GM20000 (cell line): Measurements from ENCODE around the gene DNAJB5.
"Not testable (repeated sequence)": the region's sequence is repeated elsewhere in the genome, so short reads cannot be mapped to it uniquely, and the experiment has no call there.

ENCODE experiments used
- DNase-seq: peaks from one replicate; pipeline ENCODE4 v3.0.0; 2012; ENCODE audit warnings: low spot score
- CTCF ChIP-seq: IDR thresholded peaks from 2 replicates; pipeline ENCODE4 v1.5.1; 2012; ENCODE audit warnings: mild to moderate bottlenecking, control low read depth; ENCODE audit errors: extremely low read depth, missing control alignments

Gene DNAJB5

GRCh38 chr9:34989003-34989945 is at the start of gene DNAJB5:
TSS of gene DNAJB5 (plus strand) at chr9:34989745. CDS start at chr9:34990631, 886 bp downstream.
- no peak for TF ChIP-seq CTCF
- peak; percentile 98 for DNase-seq

- not testable (repeated sequence) for DNase-seq
These were observed 49.6 kb upstream of the DNAJB5 start for GRCh38 chr9:34939989-34940388.

- no peak for TF ChIP-seq CTCF
- DNase-seq = no peak
These were observed 41.1 kb upstream of the DNAJB5 start for GRCh38 chr9:34948451-34948850.

GRCh38 chr9:34954225-34954624 is 35.3 kb upstream of the DNAJB5 start:
- TF ChIP-seq CTCF = no peak
- DNase-seq = no peak

- not testable (repeated sequence) for DNase-seq
These were observed 33.5 kb upstream of the DNAJB5 start for GRCh38 chr9:34956066-34956465.

GRCh38 chr9:34956648-34957047 is 32.9 kb upstream of the DNAJB5 start:
- TF ChIP-seq CTCF = no peak
- peak; percentile 52 for DNase-seq

GRCh38 chr9:34957492-34958410 is 31.8 kb upstream of the DNAJB5 start, which contains the start of gene PHF24:
TSS of gene PHF24 (plus strand) at chr9:34958285. CDS start at chr9:34971299, 13,014 bp downstream.
- peak; percentile 55 for DNase-seq
- TF ChIP-seq CTCF = no peak

- DNase-seq = no peak
- no peak for TF ChIP-seq CTCF
These were observed 31.0 kb upstream of the DNAJB5 start for GRCh38 chr9:34958411-34958982.
